Endometrial microvascular endothelial cells (primary cell): Measurements from ENCODE around the gene SGCD. TPM values are rescaled to one million over a fixed set of nuclear protein-coding genes. Genes with fewer than 3 reads are reported as not detected.
"Not testable (repeated sequence)": the region's sequence is repeated elsewhere in the genome, so short reads cannot be mapped to it uniquely, and the experiment has no call there.

ENCODE experiments used
- in situ Hi-C: cut with HindIII; loops from 2 replicates; pipeline ENCODE4 v1.10.0; 2017; ENCODE audit warnings: low sequenced_read_pairs, low pct_unique_long_range_greater_than_20kb; ENCODE audit errors: inconsistent ontology term
- total RNA-seq: library from RNA; depleted of rRNA; stranded (reverse); fragments of >200 nt; gene quantifications from one replicate; pipeline ENCODE4 v1.2.3, GENCODE V29; 2015; ENCODE audit errors: inconsistent ontology term

Gene SGCD
- total RNA-seq, 1 donor from 2014 or later, result not detected

DNA sequence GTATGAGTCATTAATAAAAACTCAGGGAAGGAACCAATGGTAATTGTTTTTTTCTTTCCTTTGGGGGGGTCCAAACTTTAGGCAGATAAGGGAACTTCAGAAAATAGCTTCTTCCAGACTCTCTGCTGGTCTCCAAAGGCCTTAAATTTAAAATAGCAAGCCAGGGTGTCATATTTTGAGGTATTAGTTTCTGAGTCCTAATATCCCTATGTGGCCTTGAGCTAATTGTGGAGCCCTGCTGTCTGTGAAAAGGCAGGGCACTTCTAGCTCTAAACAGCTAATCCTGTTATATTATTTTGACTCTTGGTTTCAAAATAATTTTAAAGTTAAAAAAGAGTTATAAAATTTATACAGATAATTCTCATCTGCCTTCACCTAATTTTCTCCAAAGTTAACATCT lies 327.5 kb downstream of the SGCD start:
- in situ Hi-C loops, result no loop called here

DNA sequence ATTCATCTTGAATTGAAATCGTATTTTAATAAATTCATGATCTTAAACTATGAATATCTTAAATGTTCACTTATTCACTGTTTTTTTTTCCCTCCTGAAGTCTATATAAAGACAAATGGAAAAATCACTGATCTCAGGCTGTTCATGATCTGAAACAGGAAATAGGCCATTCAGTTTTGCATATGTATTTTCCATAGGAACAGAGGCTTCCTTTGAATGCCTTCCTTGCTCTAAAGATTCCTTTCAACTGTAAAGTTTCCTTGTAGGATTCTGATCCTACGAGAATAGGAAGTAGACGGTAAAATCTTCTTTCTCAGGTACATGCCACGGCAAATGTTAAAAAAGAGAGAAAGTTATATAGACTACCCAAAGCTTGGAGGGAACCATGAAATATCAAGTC lies 328.8 kb downstream of the SGCD start:
- in situ Hi-C loops, result no loop called here

DNA sequence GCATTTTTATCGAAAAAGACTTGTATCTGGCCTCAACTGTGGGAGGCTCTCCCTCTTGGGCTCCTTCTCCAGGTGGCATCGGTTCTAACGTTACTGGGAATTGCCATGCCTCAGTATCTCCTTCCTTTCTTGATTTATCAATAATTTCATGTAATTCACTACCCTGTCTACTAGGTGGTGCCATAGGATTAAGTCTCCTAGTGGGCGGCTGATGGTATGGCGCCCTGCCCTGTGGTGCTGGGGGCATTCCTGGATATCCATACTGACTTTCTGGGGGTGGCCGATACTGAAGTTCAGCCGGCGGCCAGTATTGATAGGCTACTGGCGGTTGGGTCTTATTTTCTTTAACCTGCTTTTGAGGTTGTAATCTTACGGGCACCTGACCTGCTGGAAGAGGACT lies 337.9 kb downstream of the SGCD start:
- in situ Hi-C loops, result not testable (repeated sequence)

GRCh38 chr5:156666686-156667085 lies 339.7 kb downstream of the SGCD start:
- in situ Hi-C loops, result not testable (repeated sequence)

GRCh38 chr5:156667616-156668015 lies 340.7 kb downstream of the SGCD start:
- in situ Hi-C loops, result no loop called here

DNA sequence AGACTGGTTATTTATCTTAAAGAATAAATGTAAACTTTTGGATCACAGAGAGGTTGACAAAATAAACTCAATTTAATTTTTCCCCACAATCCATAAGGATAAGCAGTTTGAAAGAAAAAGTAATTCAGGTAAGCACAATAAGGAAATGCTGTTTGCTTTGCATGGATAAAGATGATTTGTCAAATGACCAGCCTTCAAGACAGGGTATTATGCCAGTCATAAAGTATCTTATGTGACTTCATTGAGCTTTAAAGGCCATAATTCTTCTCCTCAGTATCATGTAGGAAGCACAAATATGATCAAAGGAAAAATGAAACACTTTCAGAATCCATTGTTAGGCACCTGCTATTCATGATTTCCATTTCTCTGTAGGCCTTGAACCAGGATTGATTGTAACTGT lies 342.5 kb downstream of the SGCD start:
- in situ Hi-C loops, result no loop called here

- in situ Hi-C loops, result no loop called here
Observed at GRCh38 chr5:156670615-156671014, 343.7 kb downstream of the SGCD start.

- in situ Hi-C loops, result no loop called here
Observed at GRCh38 chr5:156675395-156675794, 348.4 kb downstream of the SGCD start.

DNA sequence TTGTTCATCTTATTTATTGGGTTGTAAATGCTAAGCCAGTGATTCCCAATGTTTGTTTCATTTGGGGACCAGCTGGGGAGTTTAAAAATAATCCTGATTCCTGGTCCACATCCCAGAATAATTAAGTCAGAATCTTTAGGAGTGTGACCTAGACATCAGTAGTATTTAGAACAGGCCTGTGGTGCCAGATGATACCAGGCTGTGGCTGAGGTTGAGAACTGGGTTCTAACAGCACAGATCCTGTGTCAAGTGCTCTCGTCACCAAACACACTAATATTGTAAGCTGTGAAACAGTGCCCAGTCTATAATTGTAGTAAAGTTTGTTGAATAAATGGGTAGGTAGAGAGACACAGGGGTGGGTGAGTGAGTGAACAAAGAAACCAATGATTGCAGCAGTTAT lies 351.0 kb downstream of the SGCD start:
- in situ Hi-C loops, result no loop called here

GRCh38 chr5:156678484-156678883 lies 351.5 kb downstream of the SGCD start:
- in situ Hi-C loops, result no loop called here

DNA sequence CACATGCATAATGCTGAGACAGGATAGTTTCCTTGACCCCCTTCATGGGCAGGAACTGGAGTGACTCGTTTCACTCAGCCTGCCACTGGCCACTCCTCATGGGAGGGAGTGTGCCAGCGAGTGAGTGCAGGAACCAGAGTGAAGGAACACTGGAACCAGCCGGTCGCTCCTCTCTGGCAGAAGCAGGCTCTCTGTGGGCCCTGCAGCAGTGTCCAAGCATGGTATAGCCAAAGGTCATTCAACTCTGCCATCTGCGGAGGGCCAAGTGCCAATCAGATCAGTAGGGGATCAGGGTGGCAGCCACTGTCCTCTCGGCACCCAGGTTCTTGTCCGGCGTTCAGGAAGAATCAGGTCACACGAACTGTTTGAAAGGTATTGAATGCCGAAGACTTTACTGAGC lies 353.9 kb downstream of the SGCD start:
- in situ Hi-C loops, result no loop called here

GRCh38 chr5:156681265-156681664 lies 354.3 kb downstream of the SGCD start:
- in situ Hi-C loops, result no loop called here

- in situ Hi-C loops, result no loop called here
Observed at GRCh38 chr5:156682971-156683370, 356.0 kb downstream of the SGCD start.

GRCh38 chr5:156683509-156683908 lies 356.5 kb downstream of the SGCD start:
- in situ Hi-C loops, result no loop called here

GRCh38 chr5:156684216-156684615 lies 357.3 kb downstream of the SGCD start:
- in situ Hi-C loops, result no loop called here

DNA sequence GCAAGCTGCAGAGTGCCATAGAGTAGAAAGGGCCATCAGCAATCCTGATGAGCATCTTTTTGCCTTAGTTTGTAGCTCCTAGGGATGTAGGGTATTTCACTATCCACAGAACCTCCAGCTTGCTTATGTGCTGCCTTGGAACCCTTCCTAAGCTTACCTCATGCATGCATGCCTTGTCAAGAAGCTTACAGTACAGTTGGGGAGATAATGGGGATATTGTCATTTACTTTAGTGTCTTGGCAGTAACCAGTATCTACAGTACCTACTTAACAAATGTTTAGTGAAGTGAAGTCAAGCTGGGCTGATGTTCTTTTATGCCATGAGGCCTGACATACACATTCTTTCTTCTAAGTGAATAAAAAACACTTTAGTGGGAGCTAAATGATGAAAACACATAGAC lies 358.5 kb downstream of the SGCD start:
- in situ Hi-C loops, result no loop called here

DNA sequence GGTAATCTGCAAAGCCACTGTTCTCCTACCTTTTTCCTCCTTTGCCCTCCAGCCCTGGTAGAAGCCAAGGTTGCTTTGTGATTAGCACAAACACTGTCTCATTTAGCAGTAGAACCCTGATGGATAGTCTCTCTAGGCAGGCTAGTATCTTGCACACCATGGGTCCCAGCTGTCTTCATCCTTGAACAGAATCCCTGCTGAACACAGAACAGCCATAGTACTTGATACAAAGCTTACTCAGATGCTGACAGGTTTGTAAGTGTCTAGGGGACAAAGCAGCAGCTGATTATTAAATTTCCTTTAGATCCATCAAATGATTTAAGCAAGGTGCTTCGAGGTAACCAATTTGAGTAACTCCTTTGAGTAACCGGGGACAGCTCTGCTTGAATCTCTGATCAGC lies 359.4 kb downstream of the SGCD start:
- in situ Hi-C loops, result no loop called here

GRCh38 chr5:156686796-156687195 lies 359.8 kb downstream of the SGCD start:
- in situ Hi-C loops, result no loop called here

DNA sequence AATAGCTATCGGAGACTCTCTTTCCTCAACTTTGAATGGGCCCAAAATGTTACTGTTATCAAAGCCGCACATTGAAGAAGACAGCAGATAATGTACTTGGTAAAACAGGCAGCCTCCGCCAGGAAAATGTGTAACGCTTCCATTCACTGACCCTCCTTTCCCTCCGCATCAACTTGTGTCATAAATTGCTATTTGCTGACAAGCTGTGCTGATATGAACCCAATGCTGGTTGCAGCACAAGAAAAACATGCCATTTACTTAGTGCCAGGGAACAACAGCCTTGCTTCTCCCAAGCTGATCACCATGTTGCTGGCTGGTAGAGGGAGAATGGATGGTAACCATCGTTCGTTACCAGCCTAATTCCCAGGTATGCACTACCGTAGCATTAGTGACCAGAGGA lies 360.6 kb downstream of the SGCD start:
- in situ Hi-C loops, result no loop called here

DNA sequence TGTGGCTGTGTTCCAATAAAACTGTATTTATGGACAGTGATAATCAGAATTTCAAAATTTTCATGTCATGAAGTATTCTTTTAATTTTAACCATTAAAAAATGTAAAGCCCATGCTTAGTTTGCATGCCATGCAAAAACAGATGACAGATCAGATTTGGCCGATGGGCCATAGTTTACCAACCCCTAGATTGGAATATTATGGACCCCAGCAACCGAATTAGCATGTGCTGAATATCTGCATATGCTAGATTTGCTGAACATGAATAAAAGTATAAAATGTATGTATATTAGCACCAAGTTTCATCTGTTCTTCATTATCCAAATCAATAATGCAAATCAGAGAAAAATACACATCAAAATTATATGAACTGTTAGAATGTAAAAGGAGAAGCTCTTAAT lies 364.6 kb downstream of the SGCD start:
- in situ Hi-C loops, result no loop called here

- in situ Hi-C loops, result no loop called here
Observed at GRCh38 chr5:156693113-156693512, 366.1 kb downstream of the SGCD start.

- in situ Hi-C loops, result no loop called here
Observed at GRCh38 chr5:156694598-156694997, 367.6 kb downstream of the SGCD start.
